OCI-LY7 (cell line): ENCODE data around the gene XYLT1. TPM values are rescaled to one million over a fixed set of nuclear protein-coding genes. Genes with fewer than 3 reads are reported as not detected.

Experiments
- BruUV-seq: library from RNA; stranded (reverse); fragments of 400-500 nt; replicated peaks from 2 replicates; lab custom pipeline; 2021; lab: Mats Ljungman, UMichigan
- CTCF ChIA-PET: fragments of 300-600 bp; sonication (Branson Sonifier 250); formaldehyde crosslinking; loops from one replicate; lab custom pipeline; 2022; ENCODE audit warnings: antibody characterized with exemption; ENCODE audit not compliant: unreplicated experiment; lab: Charles Lee
- POLR2A ChIA-PET: fragments of 300-600 bp; sonication (Branson Sonifier 250); formaldehyde crosslinking; loops from one replicate; lab custom pipeline; 2022; ENCODE audit warnings: antibody characterized with exemption; lab: Charles Lee
- DNase-seq: peaks from one replicate; pipeline ENCODE4 v3.0.0-alpha.2; 2015; ENCODE audit warnings: low spot score
- H2AFZ ChIP-seq: fragments of 200-600 bp; sonication (generic), shearing (Covaris generic); 2 replicates; pipeline ENCODE4 v1.6.1; 2014; ENCODE audit warnings: mild to moderate bottlenecking, antibody characterized with exemption, low read length, moderate library complexity
- H3K27ac ChIP-seq: fragments of 200-600 bp; sonication (generic); 2 replicates; pipeline ENCODE4 v1.5.1; 2014; ENCODE audit warnings: mixed run types, low read depth, mild to moderate bottlenecking, moderate library complexity, low read length, inconsistent platforms; ENCODE audit not compliant: poor library complexity, severe bottlenecking
- H3K36me3 ChIP-seq: fragments of 200-600 bp; sonication (generic); 2 replicates; pipeline ENCODE4 v1.6.1; 2014; ENCODE audit warnings: mild to moderate bottlenecking, antibody characterized with exemption, low read length, moderate library complexity, mixed read lengths; ENCODE audit not compliant: insufficient read depth
- H3K4me1 ChIP-seq: fragments of 200-600 bp; sonication (generic); 2 replicates; pipeline ENCODE4 v1.5.1; 2014; ENCODE audit warnings: mild to moderate bottlenecking, low read length; ENCODE audit not compliant: insufficient read depth, poor library complexity, severe bottlenecking
- H3K4me2 ChIP-seq: fragments of 200-600 bp; sonication (generic); 2 replicates; pipeline ENCODE4 v1.6.1; 2014; ENCODE audit warnings: mild to moderate bottlenecking, low read length
- H3K4me3 ChIP-seq: fragments of 200-600 bp; sonication (generic); 2 replicates; pipeline ENCODE4 v1.5.1; 2014; ENCODE audit warnings: mild to moderate bottlenecking, low read depth, low read length; ENCODE audit not compliant: poor library complexity, severe bottlenecking
- H3K79me2 ChIP-seq: fragments of 200-600 bp; sonication (generic); 2 replicates; pipeline ENCODE4 v1.6.1; 2016; ENCODE audit warnings: low read depth, mild to moderate bottlenecking, low read length, moderate library complexity, mixed read lengths; ENCODE audit not compliant: insufficient read depth
- H3K9me2 ChIP-seq: fragments of 200-600 bp; sonication (generic); 2 replicates; pipeline ENCODE4 v1.6.1; 2016; ENCODE audit warnings: mild to moderate bottlenecking, low read length, mixed read lengths; ENCODE audit not compliant: insufficient read depth
- H3K9me3 ChIP-seq: fragments of 200-600 bp; sonication (generic); 2 replicates; pipeline ENCODE4 v1.6.1; 2014; ENCODE audit warnings: mild to moderate bottlenecking, mixed run types, low read length, mixed read lengths
- H4K20me1 ChIP-seq: fragments of 200-600 bp; sonication (generic); 2 replicates; pipeline ENCODE4 v1.6.1; 2014; ENCODE audit warnings: mild to moderate bottlenecking, antibody characterized with exemption, low read length, moderate library complexity, mixed read lengths; ENCODE audit not compliant: insufficient read depth
- EZH2phosphoT487 ChIP-seq: fragments of 200-600 bp; sonication (generic); IDR thresholded peaks from 2 replicates; pipeline ENCODE4 v1.6.1; 2018; ENCODE audit warnings: low read depth, borderline replicate concordance, mild to moderate bottlenecking, mixed run types, antibody characterized with exemption, low read length, moderate library complexity, mixed read lengths
- intact Hi-C: fragments of 100-400 bp; cut with micrococcal nuclease; formaldehyde crosslinking; loops from one replicate; pipeline ENCODE4 v1.10.0; 2022; ENCODE audit not compliant: unreplicated experiment
- total RNA-seq, 2 experiments: library from RNA; depleted of rRNA in 1 of 2; stranded (reverse); fragments of >200 nt in 1 of 2; shearing (Covaris generic) in 1 of 2; gene quantifications; 2 replicates each; pipeline ENCODE4 v1.2.3, GENCODE V29; 2014 to 2022
- TF ChIP-seq, protein P1 (sequence below): fragments of 200-600 bp; sonication (generic); conservative IDR thresholded peaks from 2 replicates; pipeline ENCODE4 v1.5.1; 2014; ENCODE audit warnings: mild to moderate bottlenecking, antibody characterized with exemption, low read length, moderate library complexity, mixed read lengths

Gene XYLT1
- total RNA-seq, 2 experiments from 2014 or later, result 36.3 to 50.0 TPM

DNA sequence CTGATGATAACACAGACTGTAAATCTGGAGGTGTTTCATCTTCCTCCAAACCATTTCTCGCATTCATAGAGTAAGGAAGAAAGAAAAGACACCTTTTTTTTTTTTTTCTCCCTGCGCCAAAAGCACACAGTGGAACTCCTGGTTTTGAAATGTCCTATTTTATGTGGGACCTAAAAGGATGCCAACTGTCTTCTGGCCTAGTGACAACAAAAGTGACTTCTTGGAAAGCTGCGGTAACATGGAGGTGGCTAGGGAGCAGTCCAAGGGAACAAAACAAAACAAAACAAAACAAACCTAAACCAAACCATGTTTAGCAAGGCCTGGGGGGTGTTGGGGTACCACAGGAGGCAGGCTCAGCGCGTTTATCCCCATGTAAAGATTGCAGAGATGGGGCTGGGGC is 174.8 kb downstream of the XYLT1 start:
- no TSS peak for BruUV-seq
- ChIA-PET POLR2A (interaction anchor here (1.2 kb wide), 1 partner anchor 80 kb away, joined by 3 read pairs; no protein-coding TSS in a partner anchor), CTCF (interaction anchor here (1.2 kb wide), 1 partner anchor 172 kb away, joined by 3 read pairs; no protein-coding TSS in a partner anchor)

DNA sequence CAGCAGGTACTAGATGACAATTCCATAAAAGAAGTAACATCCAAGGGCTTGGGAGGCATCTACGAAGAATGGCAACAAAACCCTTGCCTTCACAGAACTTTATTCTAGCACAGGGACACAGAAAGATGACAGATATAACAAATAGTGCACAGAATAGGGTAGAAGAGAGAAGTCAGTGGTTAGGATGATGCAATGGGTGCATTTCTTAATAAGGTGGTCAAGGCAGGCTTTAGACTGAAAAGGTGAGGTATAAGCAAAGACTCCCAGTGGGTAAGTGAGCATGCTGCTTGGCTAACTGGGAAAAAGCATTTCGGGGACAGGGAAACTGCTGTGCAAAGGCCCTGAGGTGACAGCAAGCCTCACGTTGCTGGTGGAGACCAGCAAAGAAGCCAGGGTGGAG is 175.9 kb downstream of the XYLT1 start:
- no peaks in the 10 kb centered on the region for H4K20me1 ChIP-seq
- CTCF ChIA-PET, result no interaction called here
- H3K4me2 ChIP-seq, result peak overlapping the region; percentile 56
- H3K4me3 ChIP-seq, result peak overlapping the region; percentile 3
- POLR2A ChIA-PET, result interaction anchor here (0.8 kb wide), 1 partner anchor 16 kb away, joined by 4 read pairs; no protein-coding TSS in a partner anchor
- peaks cover 5% of the 10 kb centered on the region; the same call in 1 of the 2 replicates for H3K36me3 ChIP-seq
- H3K79me2 ChIP-seq, result peaks cover 23% of the 10 kb centered on the region; the same call in 1 of the 2 replicates
- no peak overlapping the region for H3K27ac ChIP-seq
- no peaks in the 10 kb centered on the region for H3K9me3 ChIP-seq
- no TSS peak for BruUV-seq
- H3K4me1 ChIP-seq, result peaks cover 61% of the 10 kb centered on the region
- DNase-seq, result no peak
- TF ChIP-seq, protein P1, sequence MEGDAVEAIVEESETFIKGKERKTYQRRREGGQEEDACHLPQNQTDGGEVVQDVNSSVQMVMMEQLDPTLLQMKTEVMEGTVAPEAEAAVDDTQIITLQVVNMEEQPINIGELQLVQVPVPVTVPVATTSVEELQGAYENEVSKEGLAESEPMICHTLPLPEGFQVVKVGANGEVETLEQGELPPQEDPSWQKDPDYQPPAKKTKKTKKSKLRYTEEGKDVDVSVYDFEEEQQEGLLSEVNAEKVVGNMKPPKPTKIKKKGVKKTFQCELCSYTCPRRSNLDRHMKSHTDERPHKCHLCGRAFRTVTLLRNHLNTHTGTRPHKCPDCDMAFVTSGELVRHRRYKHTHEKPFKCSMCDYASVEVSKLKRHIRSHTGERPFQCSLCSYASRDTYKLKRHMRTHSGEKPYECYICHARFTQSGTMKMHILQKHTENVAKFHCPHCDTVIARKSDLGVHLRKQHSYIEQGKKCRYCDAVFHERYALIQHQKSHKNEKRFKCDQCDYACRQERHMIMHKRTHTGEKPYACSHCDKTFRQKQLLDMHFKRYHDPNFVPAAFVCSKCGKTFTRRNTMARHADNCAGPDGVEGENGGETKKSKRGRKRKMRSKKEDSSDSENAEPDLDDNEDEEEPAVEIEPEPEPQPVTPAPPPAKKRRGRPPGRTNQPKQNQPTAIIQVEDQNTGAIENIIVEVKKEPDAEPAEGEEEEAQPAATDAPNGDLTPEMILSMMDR, result no peak
- TF ChIP-seq EZH2phosphoT487, result no peak
- intact Hi-C loops, result loop anchor here (10.0 kb wide), 1 partner anchor 1630 kb away; the partner anchor contains the start of gene SMG1
- H3K9me2 ChIP-seq, result no peaks in the 10 kb centered on the region
- no peak overlapping the region for H2AFZ ChIP-seq

More for the DNA sequence above, 174.8 kb downstream of the XYLT1 start:
- TF ChIP-seq, protein P1, result no peak
- TF ChIP-seq EZH2phosphoT487, result no peak
- DNase-seq, result no peak
- H3K79me2 ChIP-seq, result peaks cover 27% of the 10 kb centered on the region; the same call in 1 of the 2 replicates
- peaks cover 72% of the 10 kb centered on the region for H3K4me1 ChIP-seq
- no peak overlapping the region for H2AFZ ChIP-seq
- no peak overlapping the region for H3K4me3 ChIP-seq
- peak overlapping the region; percentile 27 for H3K4me2 ChIP-seq
- H4K20me1 ChIP-seq, result no peaks in the 10 kb centered on the region
- H3K9me2 ChIP-seq, result no peaks in the 10 kb centered on the region
- no peaks in the 10 kb centered on the region for H3K9me3 ChIP-seq
- H3K27ac ChIP-seq, result peak overlapping the region; percentile 27
- intact Hi-C loops, result loop anchor here (10.0 kb wide), 1 partner anchor 1629 kb away; the partner anchor contains the start of gene SMG1
- peaks cover 5% of the 10 kb centered on the region; the same call in 1 of the 2 replicates for H3K36me3 ChIP-seq
